Fibroblast of skin of back (primary cell): ENCODE measurements around the gene FKBP8.

ENCODE experiments used
- DNase-seq: peaks from one replicate; pipeline ENCODE4 v3.0.0-alpha.2; 2013

FKBP8 gene

GRCh38 chr19:18521692-18522123, 21.7 kb downstream of the FKBP8 start, which contains the start of gene ELL:
ELL (minus strand) TSS chr19:18522070; CDS start chr19:18522055, 15 bp downstream.
- DNase-seq: no peak

GRCh38 chr19:18520848-18521691, 22.3 kb downstream of the FKBP8 start:
- DNase-seq: no peak

- peak; percentile 81 for DNase-seq
Observed at GRCh38 chr19:18519962-18520847, 23.2 kb downstream of the FKBP8 start.

- no peak for DNase-seq
Observed at GRCh38 chr19:18518639-18519038, 24.7 kb downstream of the FKBP8 start.

- DNase-seq: no peak
Observed at GRCh38 chr19:18517606-18518005, 25.8 kb downstream of the FKBP8 start.

- DNase-seq: no peak
Observed at GRCh38 chr19:18515959-18516358, 27.4 kb downstream of the FKBP8 start.

GRCh38 chr19:18514800-18515682, 28.3 kb downstream of the FKBP8 start:
- DNase-seq: no peak

- DNase-seq: no peak
Observed at GRCh38 chr19:18513868-18514267, 29.5 kb downstream of the FKBP8 start.

GRCh38 chr19:18510216-18510615, 33.2 kb downstream of the FKBP8 start:
- no peak for DNase-seq

- DNase-seq: no peak
Observed at GRCh38 chr19:18508585-18508984, 34.8 kb downstream of the FKBP8 start.

- DNase-seq: peak; percentile 36
Observed at GRCh38 chr19:18507727-18508440, 35.5 kb downstream of the FKBP8 start.

GRCh38 chr19:18507021-18507726, 36.2 kb downstream of the FKBP8 start:
- DNase-seq: no peak

GRCh38 chr19:18506101-18506930, 37.1 kb downstream of the FKBP8 start:
- no peak for DNase-seq

GRCh38 chr19:18504886-18505610, 38.3 kb downstream of the FKBP8 start:
- DNase-seq: no peak

- no peak for DNase-seq
Observed at GRCh38 chr19:18503971-18504885, 39.1 kb downstream of the FKBP8 start.

- DNase-seq: no peak
Observed at GRCh38 chr19:18503337-18503970, 39.9 kb downstream of the FKBP8 start.

GRCh38 chr19:18502638-18503294, 40.6 kb downstream of the FKBP8 start:
- no peak for DNase-seq
